IPS DF 4.7 (cell line): Measurements from ENCODE around the gene DBNDD2.

Experiments
- DNase-seq: peaks from one replicate; pipeline ENCODE4 v3.0.0-alpha.2; 2013; ENCODE audit warnings: low spot score; ENCODE audit errors: extremely low read depth

Gene DBNDD2

DNA sequence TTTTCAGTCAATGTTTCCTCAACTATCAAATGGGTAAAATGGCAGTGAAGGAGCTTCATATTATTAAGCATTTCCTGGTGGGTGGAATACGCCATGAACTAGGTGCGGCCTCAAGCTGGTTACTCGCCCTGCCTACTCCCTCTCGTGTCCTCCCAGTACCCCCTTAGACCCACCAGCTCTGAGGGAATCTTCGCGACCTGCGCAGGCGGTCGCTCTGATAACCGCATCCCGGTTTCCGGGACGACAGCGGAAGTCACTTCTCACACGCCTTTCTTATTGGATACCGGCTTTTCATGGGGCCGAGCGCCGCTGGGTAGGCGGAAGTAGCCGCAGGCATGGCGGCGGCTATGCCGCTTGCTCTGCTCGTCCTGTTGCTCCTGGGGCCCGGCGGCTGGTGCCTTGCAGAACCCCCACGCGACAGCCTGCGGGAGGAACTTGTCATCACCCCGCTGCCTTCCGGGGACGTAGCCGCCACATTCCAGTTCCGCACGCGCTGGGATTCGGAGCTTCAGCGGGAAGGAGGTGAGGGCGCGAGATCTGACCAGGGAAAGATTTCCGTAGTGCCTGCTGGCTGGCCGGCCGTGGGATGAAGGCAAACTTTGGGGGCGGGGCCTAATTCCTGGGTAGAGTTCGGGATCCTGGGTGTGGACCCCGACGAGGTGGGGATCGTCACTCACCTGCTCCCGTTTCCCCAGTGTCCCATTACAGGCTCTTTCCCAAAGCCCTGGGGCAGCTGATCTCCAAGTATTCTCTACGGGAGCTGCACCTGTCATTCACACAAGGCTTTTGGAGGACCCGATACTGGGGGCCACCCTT is 7.9 kb downstream of the DBNDD2 start, which contains the start of gene PIGT:
PIGT (plus strand) TSS at position 320 of the 816 bp plus-strand sequence; CDS start at position 336, 16 bp downstream.
- no peak for DNase-seq

DNA sequence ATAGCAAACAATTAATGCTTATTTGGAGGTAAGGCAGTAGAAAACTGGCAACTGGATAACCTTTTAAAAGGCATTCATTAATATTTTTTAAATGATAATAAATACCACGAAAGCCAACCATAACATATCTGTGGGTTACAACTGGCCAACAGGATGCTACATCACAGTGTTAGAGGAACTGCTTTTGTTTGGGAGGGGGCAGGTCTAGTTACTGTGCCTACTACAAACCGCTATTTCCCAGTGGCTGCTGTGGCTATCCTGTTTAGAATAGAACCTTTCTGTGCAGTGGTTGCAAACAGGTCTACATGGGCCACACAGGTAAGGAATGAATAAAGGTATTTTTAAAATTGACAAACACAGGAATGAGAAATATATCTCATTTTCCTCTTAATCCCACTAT is 8.8 kb downstream of the DBNDD2 start:
- no peak for DNase-seq

DNA sequence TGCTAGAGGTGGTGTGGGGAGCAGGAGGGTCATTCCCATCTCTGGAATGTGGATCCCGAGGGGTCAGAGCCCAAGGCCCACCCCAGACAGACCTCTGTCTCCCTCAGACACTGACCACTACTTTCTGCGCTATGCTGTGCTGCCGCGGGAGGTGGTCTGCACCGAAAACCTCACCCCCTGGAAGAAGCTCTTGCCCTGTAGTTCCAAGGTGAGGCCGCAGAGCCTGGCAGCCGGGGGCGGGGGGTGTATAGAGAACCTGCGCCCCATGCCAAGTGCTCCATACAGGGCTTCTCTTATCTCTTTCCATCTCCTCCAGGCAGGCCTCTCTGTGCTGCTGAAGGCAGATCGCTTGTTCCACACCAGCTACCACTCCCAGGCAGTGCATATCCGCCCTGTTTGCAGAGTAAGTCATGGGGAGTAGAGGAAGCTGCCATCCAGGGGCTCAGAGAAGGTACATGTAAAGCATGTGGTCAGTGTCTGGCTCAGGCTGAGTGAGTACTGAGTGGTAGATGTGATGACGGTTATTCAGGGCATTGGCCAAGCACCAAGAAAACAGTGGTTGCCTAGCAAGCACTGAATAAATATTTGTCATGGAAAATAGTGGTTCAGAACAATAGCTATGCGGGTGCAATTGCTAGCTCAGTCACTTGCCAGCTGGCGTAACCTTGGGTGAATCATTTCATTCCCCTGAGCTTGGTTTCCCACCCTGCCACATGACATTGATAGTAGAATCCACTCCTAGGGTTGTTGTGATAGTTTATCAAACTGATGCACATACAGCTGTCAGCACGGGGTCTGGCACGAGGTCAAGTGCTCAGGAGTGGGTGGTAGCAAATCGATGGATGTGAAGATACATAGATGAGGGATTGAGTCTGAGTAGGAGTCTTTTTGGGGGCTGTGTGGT is 11.4 kb downstream of the DBNDD2 start:
- DNase-seq, result no peak

DNA sequence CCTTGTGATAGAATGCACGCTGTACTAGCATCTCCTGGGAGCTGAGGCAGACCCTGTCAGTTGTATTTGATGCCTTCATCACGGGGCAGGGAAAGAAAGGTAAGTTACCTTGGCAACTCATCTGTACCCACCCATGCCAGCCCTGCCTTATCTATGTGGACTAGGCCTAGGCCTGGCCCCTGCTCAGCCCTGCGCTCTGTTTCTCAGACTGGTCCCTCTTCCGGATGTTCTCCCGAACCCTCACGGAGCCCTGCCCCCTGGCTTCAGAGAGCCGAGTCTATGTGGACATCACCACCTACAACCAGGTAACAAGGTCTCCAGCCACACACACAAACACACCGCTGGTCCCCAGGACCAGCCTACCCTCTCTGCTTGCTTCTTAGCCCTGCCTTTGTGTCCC is 12.0 kb downstream of the DBNDD2 start:
- DNase-seq, result no peak

DNA sequence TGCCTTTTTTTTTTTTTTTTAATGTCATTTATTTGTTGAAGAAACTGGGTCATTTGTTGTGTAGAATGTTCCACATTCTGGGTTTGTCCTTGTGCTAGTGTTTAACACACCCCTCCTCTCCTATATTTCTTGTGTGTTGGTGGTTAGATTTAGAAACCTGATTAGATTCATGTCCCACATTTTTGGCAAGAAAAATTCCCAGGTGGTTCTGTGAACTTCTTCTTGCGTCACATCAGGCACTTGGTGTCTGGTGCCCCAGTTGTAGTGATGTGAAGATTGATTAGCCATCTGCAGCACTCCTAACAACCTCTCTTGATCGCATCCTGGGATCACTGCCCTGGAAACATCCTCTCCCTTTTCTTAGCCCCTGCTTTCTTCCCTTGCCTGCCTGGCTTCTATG is 15.6 kb downstream of the DBNDD2 start:
- DNase-seq, result no peak

DNA sequence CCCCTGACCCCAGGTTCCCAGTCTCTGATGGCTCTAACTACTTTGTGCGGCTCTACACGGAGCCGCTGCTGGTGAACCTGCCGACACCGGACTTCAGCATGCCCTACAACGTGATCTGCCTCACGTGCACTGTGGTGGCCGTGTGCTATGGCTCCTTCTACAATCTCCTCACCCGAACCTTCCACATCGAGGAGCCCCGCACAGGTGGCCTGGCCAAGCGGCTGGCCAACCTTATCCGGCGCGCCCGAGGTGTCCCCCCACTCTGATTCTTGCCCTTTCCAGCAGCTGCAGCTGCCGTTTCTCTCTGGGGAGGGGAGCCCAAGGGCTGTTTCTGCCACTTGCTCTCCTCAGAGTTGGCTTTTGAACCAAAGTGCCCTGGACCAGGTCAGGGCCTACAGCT is 17.5 kb downstream of the DBNDD2 start:
- DNase-seq, result no peak

DNA sequence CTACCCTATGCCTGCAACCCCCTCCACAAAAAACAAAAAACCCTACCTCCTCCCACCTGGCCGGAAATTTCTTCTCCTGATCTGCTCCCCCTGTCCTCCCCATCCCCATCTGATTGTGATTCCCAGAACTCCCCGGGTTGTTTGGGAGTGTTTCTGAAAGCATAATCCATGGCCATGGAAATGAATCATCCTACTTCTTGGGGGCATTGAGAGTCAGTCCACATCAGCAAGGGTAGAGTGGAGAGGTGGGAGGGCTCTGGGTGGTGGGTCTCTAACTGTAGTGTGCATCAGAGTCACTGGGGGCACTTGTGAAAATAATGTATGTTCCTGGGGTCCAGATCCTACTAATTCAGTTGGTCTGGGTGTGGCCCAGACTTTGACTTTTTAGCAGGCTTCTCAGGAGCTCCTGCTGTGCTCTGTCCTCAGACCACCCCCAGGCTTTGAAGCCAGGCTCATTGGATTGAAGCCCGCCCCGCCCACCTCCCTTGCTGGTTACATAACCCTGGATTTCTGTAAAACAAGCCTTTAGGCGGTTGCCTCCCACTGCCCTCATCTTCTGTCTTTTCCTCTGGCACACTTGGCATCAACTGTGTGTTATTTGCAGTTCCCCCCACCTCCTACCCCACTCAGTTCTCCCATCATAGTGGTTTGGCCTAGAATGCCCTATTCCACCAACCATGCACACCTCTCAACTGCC is 18.4 kb downstream of the DBNDD2 start:
- DNase-seq, result no peak

DNA sequence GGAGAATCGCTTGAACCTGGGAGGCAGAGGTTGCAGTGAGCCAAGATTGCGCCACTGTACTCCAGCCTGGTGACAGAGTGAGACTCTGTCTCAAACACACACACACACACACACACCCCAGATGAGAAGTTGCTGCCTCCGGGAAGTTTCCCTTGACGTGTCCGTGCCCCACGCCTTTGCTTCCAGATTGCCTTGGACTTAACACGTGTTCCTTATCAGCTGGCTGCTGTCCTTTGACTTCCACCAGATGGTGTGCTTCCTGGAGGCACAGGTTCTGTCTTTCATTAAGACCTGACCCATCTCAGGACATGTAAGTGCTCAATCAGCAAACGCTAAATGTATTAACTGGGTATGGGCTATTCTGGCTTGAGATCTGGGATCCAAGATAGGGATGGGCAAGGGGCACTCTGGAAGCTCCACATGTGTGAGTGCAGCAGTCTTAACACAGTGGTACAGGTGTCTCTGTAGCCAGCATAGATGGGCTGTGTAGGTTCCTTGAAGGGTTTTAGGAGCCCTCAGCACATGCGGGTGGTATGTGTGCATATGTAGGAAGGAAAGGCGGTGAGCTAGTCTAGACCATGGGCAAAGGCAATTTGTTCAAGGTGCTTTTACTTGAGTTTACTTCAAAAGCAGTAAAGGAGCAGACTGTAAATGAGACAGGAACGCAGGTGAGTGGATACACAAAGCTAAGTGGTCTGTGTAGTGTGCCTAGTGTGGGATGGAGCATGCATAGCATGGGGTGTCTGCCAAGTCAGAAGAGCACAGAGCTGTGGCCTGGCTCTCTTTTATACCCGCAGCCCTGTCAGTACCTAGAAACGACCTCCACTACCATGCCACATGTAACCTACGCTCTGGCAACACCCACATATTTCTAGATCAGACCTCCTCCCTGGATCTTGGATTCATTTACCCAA is 19.4 kb downstream of the DBNDD2 start:
- no peak for DNase-seq

DNA sequence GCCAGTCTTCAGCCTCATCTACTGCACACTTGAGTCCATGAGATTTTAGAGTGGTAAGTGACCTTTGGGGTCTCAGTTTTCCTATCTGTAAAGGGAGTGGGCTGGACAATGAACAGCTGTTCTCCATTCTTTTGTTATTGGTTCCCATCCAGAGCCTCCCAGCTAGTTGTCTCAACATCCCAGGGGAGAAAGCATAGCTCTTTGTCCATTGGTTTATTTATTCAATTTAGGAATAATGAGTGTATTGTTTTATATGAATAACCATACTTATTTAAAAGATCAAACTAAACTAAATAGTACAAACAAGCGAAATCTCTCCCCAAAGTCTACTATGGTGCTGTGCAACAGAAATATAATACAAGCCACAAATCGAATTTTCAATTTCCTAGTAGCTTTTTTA is 21.5 kb downstream of the DBNDD2 start:
- DNase-seq, result no peak

DNA sequence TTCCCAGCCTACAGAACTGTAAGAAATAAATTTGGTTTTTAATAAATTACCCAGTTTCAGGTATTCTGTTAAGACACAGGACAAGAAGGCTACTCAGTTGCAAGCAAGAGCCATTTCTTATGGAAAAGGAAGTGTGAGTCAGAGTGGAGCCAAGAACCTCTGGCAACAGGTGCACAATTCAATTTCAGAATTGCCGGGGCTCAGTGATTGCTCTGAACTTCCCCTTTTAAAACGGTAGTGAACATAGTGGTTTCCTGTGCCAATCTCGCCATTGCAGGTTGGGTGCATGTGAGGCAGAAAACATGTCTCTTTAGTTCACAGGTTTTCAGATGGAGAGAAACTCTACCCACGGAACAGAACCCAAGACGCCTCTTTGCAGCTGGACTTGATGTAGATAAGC is 24.2 kb downstream of the DBNDD2 start:
- no peak for DNase-seq

DNA sequence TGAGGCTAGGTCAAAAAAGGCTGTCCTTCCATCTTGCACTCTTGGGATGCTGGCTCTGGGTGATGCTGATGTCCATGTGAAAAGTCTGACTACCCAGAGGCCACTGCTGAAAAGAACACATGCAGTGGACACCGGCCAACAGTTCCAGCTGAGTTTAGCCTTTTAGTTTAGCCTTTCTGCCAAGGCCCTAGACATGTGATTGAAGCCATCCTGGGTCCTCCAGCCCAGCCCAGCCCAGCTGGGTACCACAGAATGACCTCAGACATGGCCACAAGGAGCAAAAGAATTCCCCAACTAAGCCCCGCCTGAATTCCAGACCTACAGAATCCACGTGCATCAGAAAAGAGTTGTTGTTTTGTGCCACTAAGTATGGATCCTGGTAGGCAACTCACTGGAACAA is 25.2 kb downstream of the DBNDD2 start:
- no peak for DNase-seq

DNA sequence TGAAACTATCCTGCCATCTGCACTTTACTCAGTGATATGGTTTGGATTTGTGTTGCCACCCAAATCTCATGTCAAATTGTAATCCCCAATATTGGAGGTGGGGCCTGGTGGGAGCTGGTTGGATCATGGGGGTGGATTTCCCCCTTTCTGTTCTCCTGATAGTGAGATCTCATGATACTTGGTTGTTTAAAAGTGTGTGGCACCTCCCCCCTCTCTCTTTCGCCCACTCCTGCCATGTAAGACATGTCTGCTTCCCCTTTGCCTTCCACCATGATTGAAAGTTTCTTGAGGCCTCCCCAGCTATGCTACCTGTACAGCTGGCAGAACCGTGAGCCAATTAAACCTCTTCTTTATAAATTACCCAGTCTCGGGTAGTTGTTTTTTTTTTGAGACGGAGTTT is 25.9 kb downstream of the DBNDD2 start:
- no peak for DNase-seq

DNA sequence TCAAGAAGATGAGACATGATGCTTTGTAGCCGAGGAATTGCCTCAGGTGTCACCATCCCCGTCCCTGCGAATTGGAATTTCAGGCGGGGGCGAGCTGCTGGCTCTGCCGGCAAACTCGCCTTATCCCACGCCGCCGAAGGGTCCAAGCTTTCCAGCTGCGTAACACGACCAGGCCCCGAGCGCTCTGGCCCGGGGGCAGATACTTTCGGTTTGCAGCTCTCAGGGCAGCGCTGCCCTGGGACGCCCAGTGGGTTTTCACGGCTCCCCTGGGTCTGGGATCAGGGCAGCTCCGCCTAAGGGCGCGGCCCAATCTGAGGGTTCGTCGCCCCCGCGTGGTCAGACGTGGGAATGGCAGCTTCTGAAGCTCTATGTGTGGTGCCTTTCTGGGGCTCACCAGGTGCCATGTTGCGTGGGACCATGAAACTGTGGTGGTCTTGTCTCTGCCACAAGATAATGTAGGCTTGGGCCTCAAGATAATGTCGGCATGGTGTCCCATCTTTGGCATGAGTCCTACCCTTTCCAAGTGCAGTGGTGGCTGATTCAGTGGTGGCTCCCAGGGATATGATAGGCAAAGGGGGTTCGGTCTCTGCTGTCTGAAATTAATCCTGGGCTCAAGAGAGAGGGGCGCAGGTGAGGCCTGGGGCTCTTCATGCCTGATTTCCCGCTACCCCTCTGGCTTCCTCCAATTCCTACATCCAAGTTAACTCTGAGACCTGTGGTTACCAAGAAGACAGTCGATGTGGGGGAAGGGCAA is 28.8 kb downstream of the DBNDD2 start:
- peak; percentile 14 for DNase-seq

DNA sequence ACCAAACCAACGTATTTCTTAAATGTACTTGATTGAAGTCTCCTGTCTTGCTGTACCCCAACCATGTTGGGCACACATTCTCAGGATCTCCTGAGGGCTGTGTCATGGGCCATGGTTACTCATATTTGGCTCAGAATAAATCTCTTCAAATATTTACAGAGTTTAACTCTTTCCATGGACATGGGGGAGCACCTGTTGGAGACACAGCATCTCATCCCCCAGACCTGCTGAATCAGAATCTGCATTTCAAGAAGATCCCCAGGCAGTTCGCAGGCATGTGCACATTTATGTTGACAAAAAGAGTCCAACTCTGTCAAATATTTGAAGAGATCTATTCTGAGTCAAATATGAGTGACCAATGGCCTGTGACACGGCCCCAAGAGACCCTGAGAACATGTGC is 32.3 kb downstream of the DBNDD2 start:
- no peak for DNase-seq

DNA sequence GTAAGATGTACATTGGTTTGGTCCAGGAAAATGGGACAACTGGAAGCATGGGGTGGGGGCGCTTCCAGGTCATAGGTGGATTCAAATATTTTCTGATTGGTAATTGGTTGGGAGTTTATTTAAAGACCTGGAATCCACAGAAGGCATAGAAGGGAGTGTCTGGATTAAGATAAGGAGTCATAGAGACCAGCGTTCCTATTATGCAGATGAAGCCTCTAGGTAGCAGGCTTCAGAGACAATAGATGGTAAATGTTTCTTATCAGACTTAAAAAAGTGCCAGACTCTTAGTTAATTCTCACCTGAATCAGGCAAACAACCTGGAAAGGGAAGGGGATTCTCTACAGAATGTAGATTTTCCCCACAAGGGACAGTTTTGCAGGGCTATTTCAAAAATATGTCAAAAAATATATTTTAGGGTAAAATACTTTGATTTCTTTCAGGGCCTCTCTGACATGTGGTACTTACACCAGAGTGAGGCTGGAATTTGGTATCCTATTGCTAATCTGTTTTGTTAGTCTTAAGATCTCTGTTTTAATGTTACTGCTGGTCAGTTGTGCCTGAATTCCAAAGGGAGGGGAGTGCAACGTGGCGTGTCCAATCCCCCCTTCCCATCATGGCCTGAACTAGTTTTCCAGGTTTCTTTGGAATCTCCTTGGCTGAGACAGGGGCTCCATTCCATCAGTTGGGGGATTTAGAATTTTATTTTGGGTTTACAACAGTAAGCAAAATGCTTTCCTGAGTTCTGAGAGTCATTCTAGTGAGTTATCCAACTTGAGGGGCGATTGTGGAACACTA is 33.0 kb downstream of the DBNDD2 start:
- DNase-seq, result no peak

DNA sequence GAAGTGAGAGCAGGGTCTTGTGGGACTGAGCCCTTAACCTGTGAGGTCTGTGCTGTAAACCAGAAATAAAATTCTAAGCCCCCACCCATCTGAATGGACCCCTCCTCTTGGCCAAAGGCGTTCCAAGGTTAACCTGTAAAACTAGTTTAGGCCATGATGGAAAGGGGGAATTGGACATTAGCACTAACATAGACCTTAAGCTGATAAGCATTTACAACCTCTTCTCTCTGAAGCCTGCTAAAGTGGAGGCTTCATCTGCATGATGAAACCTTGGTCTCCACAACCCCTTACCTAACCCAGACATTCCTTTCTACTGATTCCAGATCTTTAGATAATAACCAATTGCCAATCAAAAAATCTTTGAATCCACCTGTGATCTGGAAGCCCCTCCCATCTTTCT is 33.7 kb downstream of the DBNDD2 start:
- DNase-seq, result no peak

DNA sequence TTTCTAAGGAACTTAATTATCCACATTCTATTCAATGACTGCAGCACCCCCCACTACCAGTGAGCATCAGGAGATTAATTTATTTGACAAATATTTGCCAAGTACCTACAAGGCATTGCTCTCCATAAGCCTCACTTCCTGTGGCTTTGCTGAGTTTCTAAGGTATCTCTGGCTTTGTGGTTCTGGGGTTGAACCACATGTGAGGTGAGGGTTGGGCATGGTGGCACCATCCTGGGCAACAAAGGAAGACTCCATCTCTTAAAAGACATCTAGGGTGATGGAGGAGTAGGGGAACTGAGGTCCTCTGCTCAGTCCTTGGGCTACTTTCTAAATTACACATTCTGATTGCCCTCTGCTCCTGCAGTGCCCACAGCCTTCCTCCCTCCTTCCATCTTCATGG is 36.0 kb downstream of the DBNDD2 start:
- DNase-seq, result no peak

DNA sequence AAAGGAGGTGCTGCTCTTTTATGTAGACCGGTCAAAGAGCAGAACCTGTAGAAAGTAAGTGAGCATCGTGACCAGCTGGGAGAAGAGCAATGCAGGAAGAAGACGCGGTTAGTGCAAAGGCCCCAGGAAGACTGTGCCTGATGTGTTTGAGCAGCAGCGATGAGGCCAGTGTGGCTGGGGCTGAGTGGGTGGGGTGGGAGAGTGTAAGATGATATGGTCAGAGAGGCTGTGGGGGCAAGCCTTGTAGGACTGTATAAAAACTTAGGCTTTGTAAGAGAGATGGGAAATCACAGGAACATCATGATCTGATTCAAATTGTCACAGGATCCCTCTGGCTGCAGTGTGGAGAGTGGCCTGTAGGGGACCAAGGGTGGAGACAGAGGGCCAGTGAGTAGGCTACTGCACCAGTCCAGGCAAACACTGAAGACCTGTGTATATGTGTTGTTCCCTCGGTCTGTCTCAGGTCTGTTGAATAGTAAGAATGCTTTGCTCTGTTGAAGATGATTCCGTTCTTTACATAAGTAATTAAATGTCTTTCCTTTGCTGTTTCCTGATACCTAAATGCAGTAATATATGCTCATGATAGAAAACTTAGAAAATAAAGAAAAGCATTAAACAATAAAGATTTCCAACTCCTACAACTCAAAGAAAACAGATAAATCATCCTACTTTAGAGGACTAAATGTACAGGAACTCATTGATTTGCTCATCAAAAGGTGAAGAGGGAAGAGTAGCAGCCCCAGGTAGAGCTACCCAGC is 37.9 kb downstream of the DBNDD2 start:
- no peak for DNase-seq

DNA sequence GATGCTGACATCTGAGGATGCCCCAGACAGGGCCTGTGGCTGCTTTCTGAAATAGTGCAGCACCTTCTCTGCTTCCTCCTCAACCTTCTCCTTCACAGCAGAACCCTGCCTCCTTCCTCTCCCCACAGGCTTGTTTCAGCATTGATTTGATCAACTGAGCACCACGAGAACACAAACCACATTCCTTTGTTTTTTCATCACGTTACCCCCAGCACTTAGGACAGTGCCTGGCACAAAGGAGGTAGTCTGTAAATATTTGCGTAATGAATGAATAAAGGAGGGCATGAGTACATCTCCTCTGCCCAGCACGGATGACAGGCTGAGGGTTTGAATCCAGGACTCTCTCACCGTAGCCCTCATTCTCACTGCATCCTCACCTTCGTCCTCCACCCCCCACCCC is 40.2 kb downstream of the DBNDD2 start:
- no peak for DNase-seq
